IMR-90 (cell line): ENCODE data around the gene KRT5.

Source experiments
- BHLHE40 ChIP-seq: fragments of 150-350 bp; IDR thresholded peaks from 2 replicates; pipeline ENCODE4 v1.6.1; 2016; ENCODE audit warnings: mild to moderate bottlenecking, low read depth, low read length
- CEBPB ChIP-seq: IDR thresholded peaks from 2 replicates; pipeline ENCODE4 v1.6.1; 2012; ENCODE audit warnings: low read depth, low read length, improper control_type of control experiment
- CHD1 ChIP-seq: IDR thresholded peaks from 2 replicates; pipeline ENCODE4 v1.6.1; 2012; ENCODE audit warnings: low read depth, low read length, improper control_type of control experiment
- FOS ChIP-seq: fragments of 150-350 bp; IDR thresholded peaks from 2 replicates; pipeline ENCODE4 v1.6.1; 2016; ENCODE audit warnings: low read depth, low read length
- MAFK ChIP-seq: IDR thresholded peaks from 2 replicates; pipeline ENCODE4 v1.6.1; 2012; ENCODE audit warnings: low read depth, low read length, improper control_type of control experiment
- MXI1 ChIP-seq: IDR thresholded peaks from 2 replicates; pipeline ENCODE4 v1.6.1; 2012; ENCODE audit warnings: low read depth, mild to moderate bottlenecking, low read length, moderate library complexity, borderline replicate concordance
- POLR2A ChIP-seq: IDR thresholded peaks from 2 replicates; pipeline ENCODE4 v1.6.1; 2012; ENCODE audit warnings: mild to moderate bottlenecking, low read depth, low read length
- RAD21 ChIP-seq: IDR thresholded peaks from 2 replicates; pipeline ENCODE4 v1.6.1; 2012; ENCODE audit warnings: low read length, improper control_type of control experiment
- RCOR1 ChIP-seq: IDR thresholded peaks from 2 replicates; pipeline ENCODE4 v1.6.1; 2012; ENCODE audit warnings: mild to moderate bottlenecking, low read length, improper control_type of control experiment; ENCODE audit not compliant: insufficient replicate concordance
- RFX5 ChIP-seq: IDR thresholded peaks from 2 replicates; pipeline ENCODE4 v1.8.0; 2012; ENCODE audit warnings: low read depth, mild to moderate bottlenecking, low read length, moderate library complexity
- SMC3 ChIP-seq: fragments of 150-350 bp; IDR thresholded peaks from 2 replicates; pipeline ENCODE4 v1.6.1; 2016; ENCODE audit warnings: low read depth, mild to moderate bottlenecking, antibody characterized with exemption, low read length, moderate library complexity
- TF ChIP-seq, protein P1 (sequence below): conservative IDR thresholded peaks from 2 replicates; pipeline ENCODE4 v1.5.1; 2012; ENCODE audit warnings: mild to moderate bottlenecking, low read depth, low read length, improper control_type of control experiment
- TF ChIP-seq, protein P2 (sequence below): fragments of 150-350 bp; IDR thresholded peaks from 2 replicates; pipeline ENCODE4 v1.6.1; 2016; ENCODE audit warnings: low read depth, mild to moderate bottlenecking, low read length, moderate library complexity, borderline replicate concordance
- TF ChIP-seq, protein P3 (sequence below): fragments of 150-350 bp; IDR thresholded peaks from 2 replicates; pipeline ENCODE4 v1.6.1; 2017; ENCODE audit warnings: mild to moderate bottlenecking, antibody characterized with exemption, low read length, low read depth

DNA sequence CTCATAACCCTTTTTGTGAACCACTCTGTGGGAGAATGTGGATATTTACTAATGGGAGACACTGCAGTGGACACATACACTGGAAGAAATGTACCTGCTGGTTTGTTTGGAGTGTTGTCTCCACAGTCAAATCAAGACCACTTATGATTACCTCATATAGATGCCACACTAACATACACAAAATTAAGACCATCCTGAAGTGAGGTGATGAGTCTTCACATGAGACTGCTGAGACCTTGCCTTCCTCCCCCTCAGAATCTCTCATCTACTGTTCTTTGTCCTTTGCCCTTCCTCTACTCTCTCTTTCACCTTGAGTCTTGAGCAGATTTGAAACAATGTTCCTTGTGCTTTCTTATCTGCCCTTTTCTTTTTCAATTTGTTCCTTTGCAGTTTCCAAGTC is 31.5 kb downstream of the KRT5 start:
- TF ChIP-seq, protein P1, sequence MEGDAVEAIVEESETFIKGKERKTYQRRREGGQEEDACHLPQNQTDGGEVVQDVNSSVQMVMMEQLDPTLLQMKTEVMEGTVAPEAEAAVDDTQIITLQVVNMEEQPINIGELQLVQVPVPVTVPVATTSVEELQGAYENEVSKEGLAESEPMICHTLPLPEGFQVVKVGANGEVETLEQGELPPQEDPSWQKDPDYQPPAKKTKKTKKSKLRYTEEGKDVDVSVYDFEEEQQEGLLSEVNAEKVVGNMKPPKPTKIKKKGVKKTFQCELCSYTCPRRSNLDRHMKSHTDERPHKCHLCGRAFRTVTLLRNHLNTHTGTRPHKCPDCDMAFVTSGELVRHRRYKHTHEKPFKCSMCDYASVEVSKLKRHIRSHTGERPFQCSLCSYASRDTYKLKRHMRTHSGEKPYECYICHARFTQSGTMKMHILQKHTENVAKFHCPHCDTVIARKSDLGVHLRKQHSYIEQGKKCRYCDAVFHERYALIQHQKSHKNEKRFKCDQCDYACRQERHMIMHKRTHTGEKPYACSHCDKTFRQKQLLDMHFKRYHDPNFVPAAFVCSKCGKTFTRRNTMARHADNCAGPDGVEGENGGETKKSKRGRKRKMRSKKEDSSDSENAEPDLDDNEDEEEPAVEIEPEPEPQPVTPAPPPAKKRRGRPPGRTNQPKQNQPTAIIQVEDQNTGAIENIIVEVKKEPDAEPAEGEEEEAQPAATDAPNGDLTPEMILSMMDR, result no peak
- TF ChIP-seq RAD21 (no peak), CHD1 (no peak), CEBPB (no peak), RFX5 (no peak), POLR2A (no peak), SMC3 (no peak), BHLHE40 (no peak), RCOR1 (no peak), MAFK (no peak), FOS (no peak), MXI1 (no peak)
- TF ChIP-seq, protein P2, sequence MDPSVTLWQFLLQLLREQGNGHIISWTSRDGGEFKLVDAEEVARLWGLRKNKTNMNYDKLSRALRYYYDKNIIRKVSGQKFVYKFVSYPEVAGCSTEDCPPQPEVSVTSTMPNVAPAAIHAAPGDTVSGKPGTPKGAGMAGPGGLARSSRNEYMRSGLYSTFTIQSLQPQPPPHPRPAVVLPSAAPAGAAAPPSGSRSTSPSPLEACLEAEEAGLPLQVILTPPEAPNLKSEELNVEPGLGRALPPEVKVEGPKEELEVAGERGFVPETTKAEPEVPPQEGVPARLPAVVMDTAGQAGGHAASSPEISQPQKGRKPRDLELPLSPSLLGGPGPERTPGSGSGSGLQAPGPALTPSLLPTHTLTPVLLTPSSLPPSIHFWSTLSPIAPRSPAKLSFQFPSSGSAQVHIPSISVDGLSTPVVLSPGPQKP, result no peak
- TF ChIP-seq, protein P3, sequence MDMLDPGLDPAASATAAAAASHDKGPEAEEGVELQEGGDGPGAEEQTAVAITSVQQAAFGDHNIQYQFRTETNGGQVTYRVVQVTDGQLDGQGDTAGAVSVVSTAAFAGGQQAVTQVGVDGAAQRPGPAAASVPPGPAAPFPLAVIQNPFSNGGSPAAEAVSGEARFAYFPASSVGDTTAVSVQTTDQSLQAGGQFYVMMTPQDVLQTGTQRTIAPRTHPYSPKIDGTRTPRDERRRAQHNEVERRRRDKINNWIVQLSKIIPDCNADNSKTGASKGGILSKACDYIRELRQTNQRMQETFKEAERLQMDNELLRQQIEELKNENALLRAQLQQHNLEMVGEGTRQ, result no peak
